Measurements from ENCODE around the gene GPR158.

GRCh38 chr10:25159591-25159990, 15.2 kb upstream of the GPR158 start:
- TF ChIP-seq, protein P1, sequence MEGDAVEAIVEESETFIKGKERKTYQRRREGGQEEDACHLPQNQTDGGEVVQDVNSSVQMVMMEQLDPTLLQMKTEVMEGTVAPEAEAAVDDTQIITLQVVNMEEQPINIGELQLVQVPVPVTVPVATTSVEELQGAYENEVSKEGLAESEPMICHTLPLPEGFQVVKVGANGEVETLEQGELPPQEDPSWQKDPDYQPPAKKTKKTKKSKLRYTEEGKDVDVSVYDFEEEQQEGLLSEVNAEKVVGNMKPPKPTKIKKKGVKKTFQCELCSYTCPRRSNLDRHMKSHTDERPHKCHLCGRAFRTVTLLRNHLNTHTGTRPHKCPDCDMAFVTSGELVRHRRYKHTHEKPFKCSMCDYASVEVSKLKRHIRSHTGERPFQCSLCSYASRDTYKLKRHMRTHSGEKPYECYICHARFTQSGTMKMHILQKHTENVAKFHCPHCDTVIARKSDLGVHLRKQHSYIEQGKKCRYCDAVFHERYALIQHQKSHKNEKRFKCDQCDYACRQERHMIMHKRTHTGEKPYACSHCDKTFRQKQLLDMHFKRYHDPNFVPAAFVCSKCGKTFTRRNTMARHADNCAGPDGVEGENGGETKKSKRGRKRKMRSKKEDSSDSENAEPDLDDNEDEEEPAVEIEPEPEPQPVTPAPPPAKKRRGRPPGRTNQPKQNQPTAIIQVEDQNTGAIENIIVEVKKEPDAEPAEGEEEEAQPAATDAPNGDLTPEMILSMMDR (IDR thresholded peaks at IDR 0.05 in 2 of 3, conservative IDR thresholded peaks at IDR 0.05 in 1 of 3; ENCODE audit: borderline replicate concordance in 1 of 3, insufficient read depth in 1 of 3, low read depth in 2 of 3, low read length in 2 of 3), result no peak
- TF ChIP-seq EZH2phosphoT487 (IDR thresholded peaks at IDR 0.05; ENCODE audit: borderline replicate concordance), result no peak
